ENCODE measurements around the gene SETD2.

SETD2 gene

GRCh38 chr3:46998121-46998851, 165.6 kb downstream of the SETD2 start:
- DNase-seq (ENCODE audit: low read depth): no peak

GRCh38 chr3:46997453-46998091, 166.3 kb downstream of the SETD2 start:
- no peak for DNase-seq (ENCODE audit: low read depth)

- DNase-seq (ENCODE audit: low read depth): no peak
These were observed 167.0 kb downstream of the SETD2 start for GRCh38 chr3:46996689-46997452.

- DNase-seq (ENCODE audit: low read depth): no peak
These were observed 167.9 kb downstream of the SETD2 start for GRCh38 chr3:46995901-46996562.

- DNase-seq (ENCODE audit: low read depth): no peak
These were observed 168.8 kb downstream of the SETD2 start for GRCh38 chr3:46994801-46995731.

GRCh38 chr3:46993986-46994385, 169.9 kb downstream of the SETD2 start:
- no peak for DNase-seq (ENCODE audit: low read depth)

- DNase-seq (ENCODE audit: low read depth): no peak
These were observed 170.6 kb downstream of the SETD2 start for GRCh38 chr3:46993292-46993691.

- DNase-seq (ENCODE audit: low read depth): no peak
These were observed 171.7 kb downstream of the SETD2 start for GRCh38 chr3:46992231-46992630.

- no peak for DNase-seq (ENCODE audit: low read depth)
These were observed 172.3 kb downstream of the SETD2 start for GRCh38 chr3:46991406-46992165.

GRCh38 chr3:46990573-46991374, 173.1 kb downstream of the SETD2 start:
- DNase-seq (ENCODE audit: low read depth): no peak

- no peak for DNase-seq (ENCODE audit: low read depth)
These were observed 174.6 kb downstream of the SETD2 start for GRCh38 chr3:46989146-46989810.

GRCh38 chr3:46988616-46989015, 175.3 kb downstream of the SETD2 start:
- no peak for DNase-seq (ENCODE audit: low read depth)

GRCh38 chr3:46987743-46988401, 176.0 kb downstream of the SETD2 start:
- DNase-seq (ENCODE audit: low read depth): no peak

GRCh38 chr3:46987319-46987742, 176.6 kb downstream of the SETD2 start:
- no peak for DNase-seq (ENCODE audit: low read depth)

- no peak for DNase-seq (ENCODE audit: low read depth)
These were observed 177.1 kb downstream of the SETD2 start for GRCh38 chr3:46986782-46987310.

GRCh38 chr3:46986055-46986730, 177.7 kb downstream of the SETD2 start:
- no peak for DNase-seq (ENCODE audit: low read depth)

GRCh38 chr3:46985588-46985987, 178.3 kb downstream of the SETD2 start:
- DNase-seq (ENCODE audit: low read depth): no peak

Measured in HS-5 (cell line).